GM18498 (cell line): ENCODE measurements around the gene ZNF440.

Experiments
- ATAC-seq: cut with Tn5 transposase; IDR thresholded peaks from one replicate; pipeline ENCODE4 v1.9.1; 2021; ENCODE audit warnings: mild to moderate bottlenecking, moderate library complexity; ENCODE audit not compliant: unreplicated experiment

The ZNF440 gene

DNA sequence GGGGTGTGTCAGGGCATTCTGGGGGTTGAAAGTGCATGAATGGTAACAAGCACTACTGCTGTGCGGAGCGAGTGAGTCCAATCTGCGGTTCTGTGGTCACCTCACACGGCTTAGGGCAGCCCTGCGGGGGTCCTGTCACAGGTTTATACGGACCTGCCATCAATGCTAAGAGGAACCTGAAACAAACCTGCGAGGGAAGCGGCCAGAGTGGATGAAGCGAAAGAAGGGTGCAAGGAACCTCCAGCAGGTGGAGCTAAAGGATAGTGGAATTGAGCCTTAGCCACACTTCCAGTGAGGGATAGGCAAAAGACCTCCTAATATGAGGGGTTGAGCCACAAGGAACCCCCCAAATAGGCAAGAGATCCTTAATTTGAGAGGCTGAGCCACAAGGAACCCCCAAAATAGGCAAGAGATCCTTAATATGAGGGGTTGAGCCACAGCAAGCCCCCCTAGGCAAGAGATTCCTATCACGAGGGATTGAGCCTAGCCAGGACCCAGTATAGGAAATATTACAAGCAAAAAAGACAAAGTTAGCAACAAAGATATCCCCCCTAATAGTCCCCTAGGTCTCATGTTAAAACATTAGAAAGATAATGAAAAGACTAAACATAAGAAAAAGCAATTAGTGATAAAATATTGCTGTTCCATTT is 67.2 kb downstream of the ZNF440 start:
- ATAC-seq, result no peak

DNA sequence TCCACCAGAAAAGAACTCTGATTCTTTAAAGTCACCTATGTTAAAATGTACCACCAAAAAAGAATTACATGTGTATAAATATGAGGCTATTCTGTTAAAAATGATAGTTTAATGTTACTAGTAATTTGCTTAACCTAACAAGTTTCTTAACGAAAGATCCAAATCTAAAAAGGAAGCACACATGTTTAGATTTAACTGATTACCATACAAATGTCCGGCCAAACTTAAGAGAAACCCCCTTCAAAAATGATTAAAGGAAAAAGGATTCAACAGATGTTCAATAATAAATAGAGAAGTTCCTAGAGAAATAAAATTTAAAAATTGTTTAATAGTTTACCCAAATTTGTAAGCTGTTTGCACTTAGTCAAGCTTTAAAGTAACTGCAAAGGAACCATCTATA is 68.5 kb downstream of the ZNF440 start:
- ATAC-seq, result no peak
